Vagina (tissue), 2 donors: ENCODE results near the gene CPLX1.

Source experiments
- POLR2A ChIP-seq, 2 donors: fragments of 450-650 bp; IDR thresholded peaks; one replicate each; pipeline ENCODE4 v1.6.1; 2017; ENCODE audit warnings: antibody characterized with exemption in 2 of 2, mild to moderate bottlenecking in 2 of 2, moderate library complexity in 2 of 2
- TF ChIP-seq, protein P1 (sequence below), 3 experiments: fragments of 450-650 bp in 2 of 3; fragments of 200-600 bp in 1 of 3; sonication (generic) in 1 of 3; IDR thresholded peaks; one replicate each; pipeline ENCODE4 v1.5.1; 2017 to 2019; ENCODE audit warnings: antibody characterized with exemption in 3 of 3, mild to moderate bottlenecking in 2 of 3, moderate library complexity in 2 of 3

DNA sequence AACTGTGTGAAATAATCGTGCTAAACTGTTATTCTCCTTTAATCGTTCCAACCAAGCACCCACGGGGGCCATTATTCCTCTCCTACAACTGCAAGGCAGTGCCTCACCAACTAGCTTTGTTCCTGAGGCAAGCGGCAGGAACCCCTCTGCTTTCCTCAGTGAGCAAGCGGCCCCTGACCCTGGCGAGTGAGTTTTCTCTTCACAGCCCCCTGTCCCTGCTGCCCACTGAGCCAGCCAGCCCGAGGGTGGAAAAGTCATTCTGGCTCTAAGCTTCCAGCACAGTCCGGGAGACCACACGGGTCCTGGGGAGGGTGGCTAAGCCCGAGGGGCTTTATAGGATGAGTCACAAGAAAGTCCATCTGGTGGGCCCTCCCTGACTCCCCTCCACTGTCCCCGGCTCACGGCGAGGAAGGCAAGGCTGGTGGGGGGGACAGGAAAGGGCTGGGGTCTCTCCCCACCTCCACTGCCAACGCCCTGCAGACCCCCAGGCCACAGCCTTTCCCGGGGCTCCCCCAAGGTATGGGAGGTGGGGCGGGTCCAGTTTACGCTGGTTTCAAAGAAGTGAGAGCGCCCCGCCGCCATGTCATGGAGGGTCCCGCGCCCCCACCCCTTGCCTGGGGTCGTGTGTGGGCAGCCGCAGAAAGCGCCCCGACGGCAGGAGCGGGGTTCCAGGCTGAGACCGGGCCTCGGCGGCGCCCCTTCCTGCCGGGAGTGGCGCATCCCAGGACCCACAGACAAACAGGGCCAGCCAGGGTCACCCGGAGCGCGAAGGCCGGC, 45.0 kb downstream of the CPLX1 start:
- TF ChIP-seq, protein P1, sequence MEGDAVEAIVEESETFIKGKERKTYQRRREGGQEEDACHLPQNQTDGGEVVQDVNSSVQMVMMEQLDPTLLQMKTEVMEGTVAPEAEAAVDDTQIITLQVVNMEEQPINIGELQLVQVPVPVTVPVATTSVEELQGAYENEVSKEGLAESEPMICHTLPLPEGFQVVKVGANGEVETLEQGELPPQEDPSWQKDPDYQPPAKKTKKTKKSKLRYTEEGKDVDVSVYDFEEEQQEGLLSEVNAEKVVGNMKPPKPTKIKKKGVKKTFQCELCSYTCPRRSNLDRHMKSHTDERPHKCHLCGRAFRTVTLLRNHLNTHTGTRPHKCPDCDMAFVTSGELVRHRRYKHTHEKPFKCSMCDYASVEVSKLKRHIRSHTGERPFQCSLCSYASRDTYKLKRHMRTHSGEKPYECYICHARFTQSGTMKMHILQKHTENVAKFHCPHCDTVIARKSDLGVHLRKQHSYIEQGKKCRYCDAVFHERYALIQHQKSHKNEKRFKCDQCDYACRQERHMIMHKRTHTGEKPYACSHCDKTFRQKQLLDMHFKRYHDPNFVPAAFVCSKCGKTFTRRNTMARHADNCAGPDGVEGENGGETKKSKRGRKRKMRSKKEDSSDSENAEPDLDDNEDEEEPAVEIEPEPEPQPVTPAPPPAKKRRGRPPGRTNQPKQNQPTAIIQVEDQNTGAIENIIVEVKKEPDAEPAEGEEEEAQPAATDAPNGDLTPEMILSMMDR (IDR thresholded peaks at IDR 0.05) = no peak
- TF ChIP-seq POLR2A (IDR thresholded peaks at IDR 0.05) = no peak
